GM12865 (cell line): Measurements from ENCODE around the gene C16orf54.
"Not testable (repeated sequence)": the region's sequence is repeated elsewhere in the genome, so short reads cannot be mapped to it uniquely, and the experiment has no call there.

Experiments used
- DNase-seq: peaks from one replicate; pipeline ENCODE4 v3.0.0; 2010; ENCODE audit warnings: low read depth
- H3K4me3 ChIP-seq: 2 replicates; pipeline ENCODE4 v1.5.1; 2011; ENCODE audit warnings: mild to moderate bottlenecking, low read depth, low read length, control low read depth
- TF ChIP-seq, protein P1 (sequence below): IDR thresholded peaks from 2 replicates; pipeline ENCODE4 v1.5.1; 2011; ENCODE audit warnings: low read length, control low read depth, low read depth, inconsistent platforms; ENCODE audit not compliant: insufficient read depth; ENCODE audit errors: missing control alignments

C16orf54 gene

DNA sequence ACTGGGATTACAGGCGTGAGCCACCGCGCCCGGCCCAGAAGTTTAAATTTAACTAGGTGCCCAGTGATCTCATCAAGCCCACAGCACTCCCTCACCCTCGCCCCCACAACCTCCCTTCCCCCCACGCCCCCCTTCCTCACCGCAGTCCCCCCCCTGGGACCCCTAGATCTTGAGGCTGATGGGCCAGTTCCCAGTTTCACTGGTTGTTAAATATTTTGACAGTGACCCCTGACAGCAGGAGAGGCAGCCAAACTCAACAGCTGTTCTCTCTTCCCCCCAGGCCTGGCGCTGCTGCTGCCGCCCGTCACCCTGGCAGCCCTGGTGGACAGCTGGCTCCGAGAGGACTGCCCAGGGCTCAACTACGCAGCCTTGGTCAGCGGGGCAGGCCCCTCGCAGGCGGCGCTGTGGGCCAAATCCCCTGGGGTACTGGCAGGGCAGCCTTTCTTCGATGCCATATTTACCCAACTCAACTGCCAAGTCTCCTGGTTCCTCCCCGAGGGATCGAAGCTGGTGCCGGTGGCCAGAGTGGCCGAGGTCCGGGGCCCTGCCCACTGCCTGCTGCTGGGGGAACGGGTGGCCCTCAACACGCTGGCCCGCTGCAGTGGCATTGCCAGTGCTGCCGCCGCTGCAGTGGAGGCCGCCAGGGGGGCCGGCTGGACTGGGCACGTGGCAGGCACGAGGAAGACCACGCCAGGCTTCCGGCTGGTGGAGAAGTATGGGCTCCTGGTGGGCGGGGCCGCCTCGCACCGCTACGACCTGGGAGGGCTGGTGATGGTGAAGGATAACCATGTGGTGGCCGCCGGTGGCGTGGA is 51.2 kb downstream of the C16orf54 start:
- TF ChIP-seq, protein P1, sequence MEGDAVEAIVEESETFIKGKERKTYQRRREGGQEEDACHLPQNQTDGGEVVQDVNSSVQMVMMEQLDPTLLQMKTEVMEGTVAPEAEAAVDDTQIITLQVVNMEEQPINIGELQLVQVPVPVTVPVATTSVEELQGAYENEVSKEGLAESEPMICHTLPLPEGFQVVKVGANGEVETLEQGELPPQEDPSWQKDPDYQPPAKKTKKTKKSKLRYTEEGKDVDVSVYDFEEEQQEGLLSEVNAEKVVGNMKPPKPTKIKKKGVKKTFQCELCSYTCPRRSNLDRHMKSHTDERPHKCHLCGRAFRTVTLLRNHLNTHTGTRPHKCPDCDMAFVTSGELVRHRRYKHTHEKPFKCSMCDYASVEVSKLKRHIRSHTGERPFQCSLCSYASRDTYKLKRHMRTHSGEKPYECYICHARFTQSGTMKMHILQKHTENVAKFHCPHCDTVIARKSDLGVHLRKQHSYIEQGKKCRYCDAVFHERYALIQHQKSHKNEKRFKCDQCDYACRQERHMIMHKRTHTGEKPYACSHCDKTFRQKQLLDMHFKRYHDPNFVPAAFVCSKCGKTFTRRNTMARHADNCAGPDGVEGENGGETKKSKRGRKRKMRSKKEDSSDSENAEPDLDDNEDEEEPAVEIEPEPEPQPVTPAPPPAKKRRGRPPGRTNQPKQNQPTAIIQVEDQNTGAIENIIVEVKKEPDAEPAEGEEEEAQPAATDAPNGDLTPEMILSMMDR = no peak
- H3K4me3 ChIP-seq = no peak overlapping the region
- DNase-seq = peak; percentile 40

DNA sequence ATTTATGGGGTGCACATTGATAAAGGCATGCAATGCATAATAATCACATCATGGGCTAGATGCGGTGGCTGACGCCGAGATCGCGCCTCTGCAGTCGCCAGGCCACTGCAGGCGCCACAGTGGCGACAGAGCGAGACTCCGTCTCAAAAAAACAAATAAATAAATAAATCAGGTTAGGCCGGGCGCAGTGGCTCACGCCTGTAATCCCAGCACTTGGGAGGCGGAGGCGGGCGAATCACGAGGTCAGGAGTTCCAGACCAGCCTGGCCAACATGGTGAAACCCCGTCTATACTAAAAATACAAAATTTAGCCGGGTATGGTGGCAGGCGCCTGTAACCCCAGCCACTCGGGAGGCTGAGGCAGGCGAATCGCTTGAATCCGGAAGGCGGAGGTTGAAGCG is 53.2 kb downstream of the C16orf54 start:
- not testable (repeated sequence) for DNase-seq, H3K4me3 ChIP-seq
